GM23338 (cell line): ENCODE measurements around the gene OR56A4.

Experiments used
- CREB1 ChIP-seq: fragments of 250-450 bp; sonication (Bioruptor Pico); IDR thresholded peaks from 2 replicates; pipeline ENCODE4 v1.5.0; 2020; ENCODE audit warnings: low read depth, mild to moderate bottlenecking, moderate library complexity
- ETS1 ChIP-seq: IDR thresholded peaks from 2 replicates; pipeline ENCODE4 v1.6.1; 2016; ENCODE audit warnings: antibody characterized with exemption
- EZH2 ChIP-seq: fragments of 200-600 bp; sonication (generic); IDR thresholded peaks from one replicate; pipeline ENCODE4 v1.8.0; 2017; ENCODE audit warnings: antibody characterized with exemption, mild to moderate bottlenecking, low read depth; ENCODE audit not compliant: unreplicated experiment
- EZH2phosphoT487 ChIP-seq: fragments of 200-600 bp; sonication (generic); IDR thresholded peaks from one replicate; pipeline ENCODE4 v1.8.1; 2018; ENCODE audit warnings: antibody characterized with exemption; ENCODE audit not compliant: unreplicated experiment
- JUNB ChIP-seq: IDR thresholded peaks from one replicate; pipeline ENCODE4 v1.6.1; 2016; ENCODE audit warnings: antibody characterized with exemption; ENCODE audit not compliant: unreplicated experiment
- NANOG ChIP-seq: IDR thresholded peaks from 2 replicates; pipeline ENCODE4 v1.6.1; 2016; ENCODE audit warnings: antibody characterized with exemption, borderline replicate concordance
- POLR2AphosphoS5 ChIP-seq: IDR thresholded peaks from 2 replicates; pipeline ENCODE4 v1.6.1; 2016; ENCODE audit warnings: antibody characterized with exemption, low read depth
- ZNF114 ChIP-seq: fragments of 250-450 bp; sonication (Bioruptor Pico); IDR thresholded peaks from 2 replicates; pipeline ENCODE4 v1.5.0; 2020; ENCODE audit warnings: mild to moderate bottlenecking, moderate library complexity
- TF ChIP-seq, protein P1 (sequence below), 2 experiments: fragments of 200-600 bp in 1 of 2; sonication (generic) in 1 of 2; conservative IDR thresholded peaks; 2 replicates each; pipeline versions ENCODE4 v1.5.1 to v1.6.1; 2016 to 2017; ENCODE audit warnings: antibody characterized with exemption in 2 of 2, low read depth in 2 of 2, mild to moderate bottlenecking in 2 of 2, moderate library complexity in 1 of 2
- TF ChIP-seq, protein P2 (sequence below): IDR thresholded peaks from one replicate; pipeline ENCODE4 v1.6.1; 2018; ENCODE audit warnings: antibody characterized with exemption; ENCODE audit not compliant: unreplicated experiment

GRCh38 chr11:6006846-6007245 is at the start of gene OR56A4:
- TF ChIP-seq, protein P1, sequence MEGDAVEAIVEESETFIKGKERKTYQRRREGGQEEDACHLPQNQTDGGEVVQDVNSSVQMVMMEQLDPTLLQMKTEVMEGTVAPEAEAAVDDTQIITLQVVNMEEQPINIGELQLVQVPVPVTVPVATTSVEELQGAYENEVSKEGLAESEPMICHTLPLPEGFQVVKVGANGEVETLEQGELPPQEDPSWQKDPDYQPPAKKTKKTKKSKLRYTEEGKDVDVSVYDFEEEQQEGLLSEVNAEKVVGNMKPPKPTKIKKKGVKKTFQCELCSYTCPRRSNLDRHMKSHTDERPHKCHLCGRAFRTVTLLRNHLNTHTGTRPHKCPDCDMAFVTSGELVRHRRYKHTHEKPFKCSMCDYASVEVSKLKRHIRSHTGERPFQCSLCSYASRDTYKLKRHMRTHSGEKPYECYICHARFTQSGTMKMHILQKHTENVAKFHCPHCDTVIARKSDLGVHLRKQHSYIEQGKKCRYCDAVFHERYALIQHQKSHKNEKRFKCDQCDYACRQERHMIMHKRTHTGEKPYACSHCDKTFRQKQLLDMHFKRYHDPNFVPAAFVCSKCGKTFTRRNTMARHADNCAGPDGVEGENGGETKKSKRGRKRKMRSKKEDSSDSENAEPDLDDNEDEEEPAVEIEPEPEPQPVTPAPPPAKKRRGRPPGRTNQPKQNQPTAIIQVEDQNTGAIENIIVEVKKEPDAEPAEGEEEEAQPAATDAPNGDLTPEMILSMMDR (conservative IDR thresholded peaks at IDR 0.05; ENCODE audit: low read depth in 2 of 2): no peak
- TF ChIP-seq EZH2 (no peak), POLR2AphosphoS5 (no peak), CREB1 (CRISPR knock-in tag) (no peak), EZH2phosphoT487 (no peak), ZNF114 (CRISPR knock-in tag) (no peak), NANOG (no peak), ETS1 (no peak), JUNB (no peak)
- TF ChIP-seq, protein P2, sequence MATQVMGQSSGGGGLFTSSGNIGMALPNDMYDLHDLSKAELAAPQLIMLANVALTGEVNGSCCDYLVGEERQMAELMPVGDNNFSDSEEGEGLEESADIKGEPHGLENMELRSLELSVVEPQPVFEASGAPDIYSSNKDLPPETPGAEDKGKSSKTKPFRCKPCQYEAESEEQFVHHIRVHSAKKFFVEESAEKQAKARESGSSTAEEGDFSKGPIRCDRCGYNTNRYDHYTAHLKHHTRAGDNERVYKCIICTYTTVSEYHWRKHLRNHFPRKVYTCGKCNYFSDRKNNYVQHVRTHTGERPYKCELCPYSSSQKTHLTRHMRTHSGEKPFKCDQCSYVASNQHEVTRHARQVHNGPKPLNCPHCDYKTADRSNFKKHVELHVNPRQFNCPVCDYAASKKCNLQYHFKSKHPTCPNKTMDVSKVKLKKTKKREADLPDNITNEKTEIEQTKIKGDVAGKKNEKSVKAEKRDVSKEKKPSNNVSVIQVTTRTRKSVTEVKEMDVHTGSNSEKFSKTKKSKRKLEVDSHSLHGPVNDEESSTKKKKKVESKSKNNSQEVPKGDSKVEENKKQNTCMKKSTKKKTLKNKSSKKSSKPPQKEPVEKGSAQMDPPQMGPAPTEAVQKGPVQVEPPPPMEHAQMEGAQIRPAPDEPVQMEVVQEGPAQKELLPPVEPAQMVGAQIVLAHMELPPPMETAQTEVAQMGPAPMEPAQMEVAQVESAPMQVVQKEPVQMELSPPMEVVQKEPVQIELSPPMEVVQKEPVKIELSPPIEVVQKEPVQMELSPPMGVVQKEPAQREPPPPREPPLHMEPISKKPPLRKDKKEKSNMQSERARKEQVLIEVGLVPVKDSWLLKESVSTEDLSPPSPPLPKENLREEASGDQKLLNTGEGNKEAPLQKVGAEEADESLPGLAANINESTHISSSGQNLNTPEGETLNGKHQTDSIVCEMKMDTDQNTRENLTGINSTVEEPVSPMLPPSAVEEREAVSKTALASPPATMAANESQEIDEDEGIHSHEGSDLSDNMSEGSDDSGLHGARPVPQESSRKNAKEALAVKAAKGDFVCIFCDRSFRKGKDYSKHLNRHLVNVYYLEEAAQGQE: no peak
